Iris pigment epithelial cell (primary cell): ENCODE data around the gene CTIF.

ENCODE experiments used
- DNase-seq: peaks from one replicate; pipeline ENCODE4 v3.0.0-alpha.2; 2011; ENCODE audit warnings: low read depth

Gene CTIF

DNA sequence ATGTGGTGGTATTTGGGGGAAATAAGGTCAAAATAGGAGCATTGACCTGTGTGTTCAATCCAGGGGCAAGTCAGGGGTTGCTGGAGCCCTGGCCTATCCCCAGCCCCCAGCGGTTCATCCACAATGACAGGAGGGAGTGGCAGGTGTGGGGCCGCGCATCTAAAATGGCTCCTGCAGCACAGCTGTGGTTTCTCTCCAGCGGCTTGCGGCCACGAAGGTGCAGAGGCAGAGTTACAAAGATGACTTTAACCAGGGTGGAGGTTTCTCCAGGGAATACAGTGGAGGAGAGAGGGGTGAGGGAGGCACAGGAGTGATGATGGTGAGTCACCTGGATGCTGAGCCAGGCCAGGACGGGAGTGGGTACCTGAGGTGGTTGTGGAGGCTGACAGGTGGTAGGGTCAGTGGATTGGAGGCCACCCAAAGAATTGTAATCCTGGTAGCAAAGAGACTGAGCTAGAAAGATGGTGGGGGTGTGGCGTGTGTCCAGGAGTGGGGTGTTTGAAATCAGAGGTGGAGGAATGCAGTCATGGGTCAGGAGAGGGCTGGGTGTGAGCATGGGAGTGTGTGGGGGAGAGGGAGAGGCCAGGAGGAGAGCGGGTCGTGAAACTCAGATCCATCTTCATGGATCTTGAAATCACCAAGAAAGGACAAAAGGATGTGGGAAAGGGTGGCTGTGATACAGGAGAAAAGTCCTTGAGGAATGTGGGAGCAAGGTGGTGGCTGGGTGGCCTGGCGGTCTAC lies 83.2 kb downstream of the CTIF start:
- DNase-seq: peak; percentile 21

DNA sequence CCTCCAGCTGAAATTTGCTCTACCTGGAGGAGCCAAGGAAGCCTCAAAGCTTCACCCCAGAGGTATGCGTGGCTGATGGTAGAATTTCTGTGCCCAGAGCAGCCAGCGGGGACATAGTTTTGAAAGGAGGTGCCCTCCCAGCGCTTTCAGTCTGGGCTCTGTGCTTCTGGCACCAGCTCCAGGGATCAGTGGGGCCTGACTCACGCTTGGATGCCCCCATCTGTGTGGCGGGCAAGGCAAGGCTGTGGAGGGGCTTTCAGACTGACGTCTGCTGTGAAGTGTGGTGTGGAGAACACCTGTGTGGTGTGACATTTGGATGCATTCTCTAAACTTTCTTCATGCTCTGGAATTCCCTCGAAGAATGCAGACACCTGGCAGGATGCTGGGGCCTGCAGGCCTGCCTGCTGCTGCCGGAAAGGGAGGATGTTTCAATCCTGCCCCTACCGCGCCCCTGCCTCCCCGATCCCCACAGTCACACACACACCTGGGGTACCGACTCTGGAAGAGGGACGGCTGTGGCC lies 84.1 kb downstream of the CTIF start:
- peak; percentile 61 for DNase-seq

DNA sequence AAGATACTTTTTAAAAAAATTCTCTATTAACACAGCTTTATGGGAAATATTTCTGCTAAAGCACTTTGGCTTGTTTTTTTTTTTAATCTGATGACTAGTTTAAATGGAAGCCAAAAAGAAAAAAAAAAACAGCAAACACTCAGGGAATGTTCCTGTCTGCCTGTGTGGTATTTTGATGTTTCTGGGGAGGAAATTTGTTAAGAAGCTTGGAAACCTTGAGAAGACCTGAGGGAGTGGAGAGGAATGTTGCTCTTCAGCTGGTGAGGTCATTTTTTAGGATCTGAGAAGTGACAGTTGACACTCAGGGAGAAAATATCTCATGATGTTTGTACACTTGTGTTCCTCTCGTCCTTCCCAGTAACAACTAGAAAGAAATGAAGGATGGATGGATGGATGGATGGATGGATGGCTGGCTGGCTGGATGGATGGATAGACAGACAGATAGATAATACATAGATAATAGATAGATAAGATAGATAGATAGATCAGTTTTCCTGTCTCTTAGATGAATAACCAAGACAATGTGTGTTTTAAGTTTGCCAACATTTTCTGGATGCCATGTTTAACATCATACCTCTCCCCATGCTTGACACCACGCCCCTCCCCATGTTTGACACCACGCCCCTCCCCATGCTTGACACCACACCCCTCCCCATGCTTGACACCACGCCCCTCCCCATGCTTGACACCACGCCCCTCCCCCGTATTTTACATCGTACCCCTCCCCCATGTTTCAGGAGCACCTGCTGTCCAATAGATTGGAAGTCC lies 84.8 kb downstream of the CTIF start:
- DNase-seq: peak; percentile 88

DNA sequence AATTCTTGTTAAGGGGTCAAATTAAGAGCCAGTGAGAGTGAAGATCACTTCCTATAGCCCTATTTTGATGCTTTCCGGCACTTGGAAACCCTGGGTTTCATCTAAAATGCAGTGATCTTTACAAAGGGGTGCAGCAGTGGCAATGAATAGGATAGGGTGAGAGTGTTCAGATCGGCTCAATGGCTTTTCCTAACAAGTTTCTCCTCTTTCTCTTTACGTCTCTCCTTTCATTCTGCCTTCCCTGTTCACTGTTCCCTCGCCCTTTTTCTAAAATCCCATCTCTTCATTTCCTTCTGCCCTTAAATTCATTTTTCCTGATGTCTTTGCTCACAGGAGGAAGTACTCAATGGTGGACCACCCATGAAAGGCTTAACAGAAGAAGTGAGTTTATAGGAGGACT lies 86.0 kb downstream of the CTIF start:
- no peak for DNase-seq

DNA sequence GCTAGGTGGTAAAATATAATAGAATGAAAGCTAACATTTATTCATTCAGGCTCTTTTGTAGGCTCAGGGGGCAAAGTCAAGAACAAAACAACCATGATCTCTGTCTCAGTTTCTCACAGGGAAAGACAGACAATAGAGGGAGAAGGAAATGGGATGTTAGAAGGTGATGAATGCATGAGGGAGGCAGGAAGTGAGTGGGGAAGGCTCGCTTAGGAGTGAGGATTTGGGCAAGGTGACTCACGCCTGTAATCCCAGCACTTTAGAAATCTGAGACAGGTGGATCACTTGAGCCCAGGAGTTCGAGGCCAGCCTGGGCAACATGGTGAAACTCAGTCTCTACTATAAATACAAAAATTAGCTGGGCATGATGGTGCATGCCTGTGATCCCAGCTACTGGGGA lies 88.4 kb downstream of the CTIF start:
- peak; percentile 32 for DNase-seq

DNA sequence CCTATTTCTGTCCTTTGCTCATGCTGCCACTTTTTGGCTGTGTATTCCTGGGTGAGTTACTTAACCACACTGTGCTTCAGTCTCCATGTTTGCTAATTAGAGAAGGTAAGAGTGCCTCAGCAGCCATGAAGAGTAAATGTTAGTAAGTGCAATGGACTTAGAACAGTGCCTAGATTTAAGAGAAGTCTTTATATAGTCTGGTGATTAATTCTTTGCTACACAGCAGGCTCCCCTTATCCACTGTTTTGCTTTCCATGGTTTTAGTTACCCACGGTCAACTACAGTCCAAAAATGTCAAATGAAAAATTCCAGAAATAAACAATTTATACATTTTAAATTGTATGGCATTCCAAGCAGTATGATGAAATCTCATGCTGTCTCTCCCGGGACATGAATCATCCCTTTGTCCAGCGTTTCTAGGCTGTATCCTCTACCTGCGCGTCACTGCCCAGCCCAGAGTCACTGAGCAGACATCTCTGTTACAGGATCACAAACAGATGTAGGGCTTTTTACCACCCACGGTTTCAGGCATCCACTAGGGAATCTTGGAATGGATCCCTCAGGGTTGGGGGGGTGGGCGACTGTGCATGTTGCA lies 91.0 kb downstream of the CTIF start:
- DNase-seq: peak; percentile 95

DNA sequence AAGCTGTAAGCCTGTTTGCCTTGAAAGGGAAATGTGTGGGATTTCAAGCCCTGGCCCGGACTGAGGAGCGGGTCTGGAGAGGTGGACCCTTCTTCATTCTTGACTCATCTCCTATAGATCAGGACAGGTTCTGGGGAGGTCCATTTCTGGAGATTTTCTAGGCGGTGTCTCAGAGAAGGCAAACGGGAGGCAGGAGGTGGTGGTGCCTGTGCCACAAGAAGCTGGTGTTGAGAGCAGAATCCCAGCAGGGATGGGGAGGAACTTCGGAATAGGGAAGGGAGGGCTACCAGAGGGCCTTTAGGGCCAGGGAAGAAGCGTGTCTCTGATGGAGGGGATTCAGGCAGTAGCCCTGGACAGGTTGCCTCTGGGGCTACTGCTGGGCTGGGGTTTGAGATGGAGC lies 93.0 kb downstream of the CTIF start:
- DNase-seq: no peak

DNA sequence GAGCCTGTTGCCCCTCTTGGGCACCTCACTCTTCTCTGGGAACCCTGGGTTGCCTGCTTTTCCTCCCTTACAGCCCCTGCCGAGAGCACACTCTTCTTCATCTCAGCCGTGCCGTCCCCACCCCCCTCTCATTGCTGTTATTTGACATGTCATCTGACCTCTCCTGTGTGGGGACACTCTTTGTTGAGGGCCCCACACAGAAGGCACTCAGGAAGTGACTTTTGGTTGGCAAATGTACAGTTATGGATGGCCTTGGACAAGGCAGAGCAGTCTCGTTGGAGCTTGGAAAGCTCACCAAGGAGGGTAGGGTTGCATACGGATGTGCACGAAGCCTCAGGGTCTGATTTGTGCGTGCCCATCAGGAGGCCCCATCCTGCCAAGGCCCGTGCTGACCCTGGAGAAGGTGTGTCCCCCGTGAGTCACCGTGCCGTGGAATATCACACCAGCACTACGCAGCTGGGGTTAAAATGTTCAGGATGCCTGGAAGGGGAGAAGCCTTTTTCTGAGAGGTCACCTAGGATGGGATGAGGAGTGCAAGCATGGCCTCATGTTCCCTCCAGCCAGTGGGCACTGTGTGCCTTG lies 93.9 kb downstream of the CTIF start:
- no peak for DNase-seq

DNA sequence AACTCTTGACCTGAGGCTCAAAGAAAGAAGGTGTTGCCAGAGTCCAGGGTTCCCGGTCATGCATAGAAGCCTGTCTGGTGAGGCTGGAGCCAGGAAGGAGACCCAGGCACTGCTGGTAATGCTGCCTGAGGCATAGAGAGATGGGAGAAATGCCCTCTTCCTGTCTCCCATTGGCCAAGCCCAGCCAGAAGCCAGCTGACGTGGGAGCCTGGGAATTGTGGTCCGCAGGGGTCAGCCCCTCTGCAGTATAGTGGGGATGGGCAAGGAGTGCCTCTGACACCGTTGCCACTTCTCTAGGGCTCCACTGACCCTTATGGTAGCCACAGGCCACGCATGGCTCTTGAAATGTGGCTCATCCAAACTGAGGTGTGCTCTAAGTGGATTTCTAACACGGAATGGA lies 95.7 kb downstream of the CTIF start:
- DNase-seq: no peak

DNA sequence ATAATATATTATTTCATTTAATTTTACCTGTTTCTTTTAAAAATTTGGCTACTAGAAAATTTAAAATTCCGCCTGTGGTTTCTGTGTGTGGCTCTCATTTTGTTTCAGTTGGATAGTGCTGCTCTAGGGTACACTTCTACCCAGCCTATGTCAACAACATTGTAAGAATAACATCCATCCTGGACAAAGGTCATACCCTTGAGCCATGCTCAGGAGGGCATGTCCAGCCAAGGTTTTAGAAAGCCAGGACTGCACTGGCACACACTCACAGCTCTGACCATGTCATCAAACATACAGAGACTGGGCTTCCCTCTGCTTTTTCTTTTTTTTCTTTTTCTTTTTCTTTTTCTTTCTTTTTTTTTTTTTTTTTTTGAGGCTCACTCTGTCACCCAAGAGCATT lies 96.1 kb downstream of the CTIF start:
- no peak for DNase-seq

DNA sequence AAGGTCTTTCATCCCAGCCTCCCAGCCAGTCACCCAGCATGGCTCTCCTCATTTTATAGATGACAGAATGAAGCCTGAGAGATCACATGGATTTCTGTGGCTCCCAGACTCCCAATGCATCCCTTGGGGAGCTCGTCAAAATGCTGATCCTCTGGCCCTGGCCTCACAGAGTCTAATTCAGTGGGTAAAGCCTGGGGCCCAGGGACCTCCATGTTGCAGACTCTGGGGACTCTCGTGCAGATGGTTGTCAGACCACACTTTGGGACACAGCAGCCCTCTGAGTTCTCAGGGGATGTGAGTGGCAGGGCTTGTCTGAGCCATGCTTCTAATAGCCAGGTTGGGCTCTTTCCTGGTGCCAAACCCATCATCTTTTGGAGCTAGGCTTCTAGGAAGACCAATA lies 97.0 kb downstream of the CTIF start:
- DNase-seq: no peak

DNA sequence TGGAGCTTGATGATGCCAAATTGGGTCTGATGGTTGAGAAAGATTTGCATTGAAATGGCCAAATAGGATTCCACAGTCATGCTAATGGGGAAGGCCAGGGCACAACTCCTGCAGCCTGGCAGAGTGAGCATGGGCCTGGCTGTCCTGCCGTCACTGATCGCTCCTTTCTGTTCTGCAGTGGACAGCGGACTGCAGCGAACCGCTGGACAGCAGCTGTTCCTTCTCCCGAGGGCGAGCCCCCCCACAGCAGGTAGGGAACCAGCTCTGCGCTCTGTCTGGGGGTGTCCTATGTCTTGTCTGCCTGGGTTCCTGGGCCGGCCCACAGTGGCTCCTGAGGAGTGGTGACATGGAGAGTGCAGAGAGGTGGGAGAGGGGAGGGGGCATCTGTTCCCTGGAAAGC lies 97.6 kb downstream of the CTIF start:
- DNase-seq: no peak

DNA sequence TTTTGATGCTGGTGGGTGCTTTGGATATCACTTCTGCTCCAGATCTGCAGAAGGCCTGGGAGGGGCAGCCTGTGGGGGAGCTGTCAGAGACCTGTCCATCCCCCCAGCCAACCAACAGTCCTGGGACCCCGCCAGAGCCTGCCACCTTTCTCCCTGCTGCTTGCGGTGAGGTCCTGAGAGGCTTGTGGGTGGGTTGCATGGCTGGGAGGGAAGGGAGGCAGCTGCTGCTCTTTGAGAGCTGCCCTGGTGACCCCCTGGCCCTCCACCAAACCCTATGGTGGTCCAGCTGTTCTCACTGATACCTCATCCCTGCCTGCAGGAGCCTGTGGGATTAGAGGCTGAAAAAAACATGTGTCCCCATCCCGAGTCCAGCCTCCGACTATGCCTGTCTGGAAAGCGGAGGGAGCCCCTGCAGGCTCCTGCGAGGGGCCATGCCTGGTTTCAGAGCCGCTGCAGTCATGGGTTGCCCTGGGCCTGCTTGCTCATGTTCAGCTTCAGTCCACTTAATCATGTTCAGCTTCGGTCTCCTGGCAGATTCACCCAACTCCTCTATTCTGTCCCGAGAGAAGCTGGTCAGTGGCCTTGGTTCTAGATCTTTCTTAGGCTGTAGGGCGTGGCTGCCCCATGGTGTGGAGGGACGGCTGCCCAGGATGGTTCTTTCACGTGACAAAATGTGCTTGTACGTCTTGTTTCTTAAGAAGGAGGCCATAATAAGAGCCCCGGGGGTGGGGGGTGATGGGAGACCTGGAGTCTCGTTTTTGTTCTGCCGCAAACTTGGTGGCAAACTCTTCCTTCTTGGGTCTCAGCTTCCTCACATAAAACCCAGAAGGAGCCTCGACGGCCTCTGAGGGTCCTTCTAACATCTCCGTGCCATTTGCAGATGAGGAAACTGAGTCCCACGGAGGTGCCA lies 98.5 kb downstream of the CTIF start:
- no peak for DNase-seq

DNA sequence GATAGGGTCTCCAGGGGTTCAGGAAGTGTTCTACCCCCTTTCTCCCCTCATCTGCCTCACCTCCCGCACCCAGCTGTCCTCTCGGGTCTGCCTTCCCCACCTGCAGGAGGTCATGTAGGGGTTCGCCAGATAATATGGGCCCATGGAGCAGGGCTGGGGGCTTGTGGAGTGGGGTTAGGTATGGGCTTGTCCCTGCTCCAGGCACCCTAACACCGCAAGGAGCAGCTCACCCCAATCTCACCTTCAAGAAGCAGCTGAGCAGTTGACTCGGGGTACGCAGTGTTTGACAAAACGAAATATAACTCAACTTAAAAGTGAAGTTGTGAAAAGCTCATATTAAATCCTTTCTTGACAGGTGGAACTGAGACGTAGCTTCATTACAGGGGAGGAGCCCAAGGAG lies 99.6 kb downstream of the CTIF start:
- DNase-seq: no peak

DNA sequence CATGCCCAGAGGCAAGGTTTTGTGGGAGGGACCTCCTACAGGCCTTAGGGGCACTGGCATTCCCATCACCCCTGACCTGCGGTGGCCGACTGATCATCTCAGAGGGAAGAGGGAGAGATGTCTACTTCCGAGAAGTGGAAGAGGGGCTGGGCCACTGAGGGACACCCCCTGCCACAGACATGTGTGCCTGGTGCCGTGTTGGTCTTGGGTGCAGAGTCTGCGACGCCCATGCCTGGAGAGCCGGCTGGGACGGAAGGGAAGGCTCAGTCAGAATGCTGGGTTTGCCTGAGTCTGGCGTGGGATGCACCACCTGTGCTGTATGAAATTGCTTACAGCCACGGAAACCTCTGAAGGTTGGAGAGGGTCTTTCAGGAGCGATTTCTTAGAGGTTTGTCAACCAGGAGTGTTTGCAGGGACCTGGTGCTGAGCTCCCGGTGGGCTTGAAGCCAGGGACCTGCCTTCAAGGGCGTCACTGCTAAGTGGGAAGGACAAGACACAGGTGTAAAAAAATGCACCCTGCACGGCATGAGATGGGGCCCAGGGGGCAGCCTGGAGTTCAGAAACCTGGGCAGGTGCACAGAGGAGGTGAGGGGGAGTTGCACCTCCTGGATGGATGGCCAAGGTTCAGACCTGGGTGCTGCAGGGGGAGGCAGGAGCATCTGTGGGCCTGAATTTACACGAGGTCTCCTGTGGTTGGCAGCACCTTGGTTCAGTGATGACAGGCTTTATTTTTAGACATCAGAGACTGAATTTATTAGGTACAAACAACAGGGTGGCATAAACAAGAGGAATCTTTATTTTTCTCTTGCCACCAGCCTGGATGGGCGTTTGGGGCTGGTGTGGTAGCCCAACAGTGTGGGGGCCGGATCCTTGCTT lies 100.3 kb downstream of the CTIF start:
- no peak for DNase-seq

DNA sequence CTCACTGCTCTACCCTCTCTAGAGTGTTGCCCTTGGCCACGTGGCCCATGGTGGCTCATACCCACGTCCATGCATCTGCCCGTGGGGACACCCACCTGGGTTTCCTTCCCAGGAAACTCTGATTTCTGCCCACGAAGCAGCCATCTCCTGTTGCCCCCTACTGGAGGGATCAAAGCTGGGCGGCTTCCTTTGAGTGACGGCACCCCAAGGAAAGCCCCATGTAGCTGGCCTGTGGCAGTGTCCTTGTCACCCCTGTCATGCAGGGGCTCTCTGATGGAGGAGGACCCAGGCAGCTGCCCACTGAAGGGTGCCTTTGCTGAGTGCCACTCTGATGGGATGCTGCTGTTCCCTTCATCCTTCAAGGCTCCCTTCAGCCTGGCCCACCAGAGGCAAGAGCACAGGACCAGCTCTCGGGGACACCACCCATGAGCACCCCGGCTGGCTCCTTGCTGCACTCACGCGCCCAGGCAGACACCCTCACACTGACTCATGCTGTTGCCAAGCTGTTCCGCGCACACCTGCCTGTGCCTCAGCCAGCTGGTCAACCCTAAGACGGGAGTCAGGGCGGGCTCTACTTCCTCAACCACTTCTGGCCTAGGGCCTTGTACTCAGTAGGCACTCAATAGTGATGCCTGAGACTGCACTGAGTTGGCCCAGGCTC lies 101.1 kb downstream of the CTIF start:
- DNase-seq: no peak

DNA sequence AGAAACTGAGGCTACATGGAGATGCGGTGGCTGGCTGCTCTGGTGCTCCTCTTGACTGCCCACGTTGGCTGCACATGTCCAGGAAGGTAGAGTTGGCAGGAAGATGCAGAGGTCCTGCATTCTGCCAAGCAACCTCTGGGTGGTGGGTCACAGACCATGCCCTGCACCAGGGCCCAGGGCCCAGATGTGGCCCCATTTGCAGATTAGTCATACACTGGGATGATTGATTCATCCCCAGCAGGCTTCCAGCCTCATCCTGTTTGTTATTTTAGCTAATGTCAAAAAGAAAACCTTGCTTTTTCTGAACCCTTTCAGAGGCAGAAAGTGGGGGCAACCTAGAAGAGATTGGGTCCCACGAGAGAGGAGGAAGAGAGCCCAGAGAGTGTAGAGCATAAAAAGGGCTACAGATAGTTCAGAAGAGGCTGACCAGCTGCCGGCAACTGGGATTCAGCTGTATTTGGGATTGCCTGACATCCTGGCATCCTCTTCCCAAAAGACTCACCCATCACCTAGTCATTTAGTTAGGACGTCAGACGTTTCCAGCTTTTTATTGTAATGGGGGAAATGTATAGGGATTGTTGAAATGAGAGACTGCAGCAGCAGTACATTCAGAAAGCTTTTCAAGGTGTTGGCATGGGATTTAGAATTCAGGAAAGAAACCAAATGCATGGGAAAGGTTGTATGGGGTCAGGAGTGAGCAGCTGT lies 101.9 kb downstream of the CTIF start:
- peak; percentile 31 for DNase-seq

DNA sequence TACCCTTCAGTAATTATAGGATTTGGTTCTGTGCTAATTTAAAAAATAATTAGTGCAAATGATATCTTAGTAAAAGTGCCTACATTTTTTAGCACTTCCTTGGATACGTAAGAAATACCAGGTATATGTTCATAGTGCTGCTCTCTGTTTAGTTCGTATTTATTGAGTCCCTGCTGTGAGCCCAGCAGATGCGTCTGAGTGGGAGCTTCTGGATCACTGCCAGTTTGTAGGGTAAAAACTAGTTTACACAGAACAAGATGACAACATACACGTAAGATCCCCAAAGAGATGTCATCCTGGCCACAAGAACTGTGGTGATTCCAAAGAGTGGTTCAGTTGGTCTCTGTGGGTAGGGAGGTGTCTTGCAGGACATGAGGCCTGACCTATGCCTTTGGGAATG lies 103.2 kb downstream of the CTIF start:
- DNase-seq: no peak

DNA sequence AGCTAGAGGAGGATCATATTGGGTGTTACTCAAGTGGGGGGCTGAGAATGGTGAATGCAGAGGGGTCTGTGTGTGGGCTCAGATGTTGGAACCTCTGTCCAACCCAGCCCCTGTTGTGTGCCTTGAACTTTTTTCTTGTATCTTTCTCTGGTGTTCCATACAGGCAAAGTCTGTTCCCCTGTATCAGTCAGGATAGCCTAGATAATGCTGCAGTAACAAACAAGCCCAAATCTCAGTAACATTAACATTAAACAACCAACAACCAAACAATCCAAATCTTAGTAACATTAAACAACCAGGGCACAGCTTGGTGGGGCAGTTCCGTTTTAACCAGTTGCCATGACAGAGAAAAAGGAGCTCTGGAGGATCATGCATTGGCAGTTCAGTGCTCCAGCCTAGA lies 103.7 kb downstream of the CTIF start:
- DNase-seq: no peak
